Activated T-helper 17 cell treated with anti-CD3 and anti-CD28 coated beads, Interleukin-2, amount 50 U/mL, for 72 hours (primary cell): ENCODE data around the gene ZNF624. TPM values are rescaled to one million over a fixed set of nuclear protein-coding genes. Genes with fewer than 3 reads are reported as not detected.
A peak's percentile ranks its signal among the peaks of the same experiment; 100 is the strongest.
"Not testable (repeated sequence)": the region's sequence is repeated elsewhere in the genome, so short reads cannot be mapped to it uniquely, and the experiment has no call there.

Source experiments
- ATAC-seq: fragments of 150-1000 bp; cut with Tn5 transposase; replicated peaks from 2 replicates; pipeline ENCODE4 v1.10.0; 2021; ENCODE audit warnings: mild to moderate bottlenecking, moderate library complexity
- H3K27ac Mint-ChIP-seq: one replicate; pipeline ENCODE4 v1.8.0; 2022; ENCODE audit warnings: mixed read lengths
- H3K27me3 Mint-ChIP-seq: one replicate; pipeline ENCODE4 v1.8.0; 2022; ENCODE audit warnings: mixed read lengths
- H3K36me3 Mint-ChIP-seq: one replicate; pipeline ENCODE4 v1.8.0; 2022; ENCODE audit warnings: low read depth, mild to moderate bottlenecking, mixed read lengths
- H3K4me1 Mint-ChIP-seq: one replicate; pipeline ENCODE4 v1.8.0; 2022; ENCODE audit warnings: mixed read lengths
- H3K4me3 Mint-ChIP-seq: one replicate; pipeline ENCODE4 v1.8.0; 2022; ENCODE audit warnings: mild to moderate bottlenecking, mixed read lengths
- H3K9me3 Mint-ChIP-seq: one replicate; pipeline ENCODE4 v1.8.0; 2022; ENCODE audit warnings: mixed read lengths
- total RNA-seq, 2 donors: library from RNA; stranded (reverse); gene quantifications; one replicate each; pipeline ENCODE4 v1.2.3, GENCODE V29; 2022

ZNF624 gene
- 1 to 10 TPM; 3.4 to 6.2 TPM for total RNA-seq

DNA sequence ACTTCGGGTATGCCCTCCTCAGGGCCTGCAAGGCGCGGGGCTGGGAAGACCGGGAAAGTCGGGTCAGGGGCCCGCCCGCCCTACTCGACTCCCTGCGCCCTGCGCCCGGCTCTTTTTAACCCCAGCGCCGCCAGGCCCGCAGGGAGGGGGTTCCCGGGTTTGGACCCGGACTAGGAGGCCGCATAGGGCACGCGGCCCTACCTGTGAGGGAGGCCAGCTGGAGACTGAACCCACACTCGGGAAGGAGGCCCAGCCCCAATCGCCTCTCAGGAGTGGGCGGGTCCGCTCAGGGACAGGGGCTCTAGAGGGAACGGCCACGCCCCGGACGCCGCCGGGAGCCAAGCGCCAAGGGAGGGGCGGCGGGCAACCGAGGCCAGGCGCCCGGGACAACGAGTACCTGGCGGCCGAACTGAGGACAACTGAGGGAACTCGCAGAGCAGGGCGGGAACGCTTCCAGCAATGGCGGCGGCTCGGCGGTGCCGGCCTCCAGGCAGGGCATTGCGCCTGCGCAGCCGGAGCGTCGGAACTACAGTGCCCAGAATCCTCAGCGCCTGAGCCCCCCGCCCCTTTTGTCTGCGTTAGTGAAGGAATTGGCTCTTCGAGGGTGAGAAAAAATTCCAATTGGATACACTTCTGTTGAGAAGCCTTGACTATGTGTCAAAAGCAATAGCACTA is at the start of gene ZNF624:
ZNF624 (minus strand) TSS at position 484 of the 675 bp plus-strand sequence.
- Mint-ChIP-seq H3K27ac (peak within 1 kb of the TSS; percentile 73), H3K4me3 (peak within 1 kb of the TSS; percentile 83), H3K4me1 (peaks cover 8% of the 10 kb centered on the region), H3K9me3 (no peaks in the 10 kb centered on the region), H3K27me3 (no peaks in the 10 kb centered on the region), H3K36me3 (peaks cover 5% of the 10 kb centered on the region)
- ATAC-seq = peak; percentile 97

- not testable (repeated sequence) for ATAC-seq, H3K36me3 Mint-ChIP-seq, H3K9me3 Mint-ChIP-seq, H3K27me3 Mint-ChIP-seq, H3K4me3 Mint-ChIP-seq, H3K4me1 Mint-ChIP-seq, H3K27ac Mint-ChIP-seq
Measured at GRCh38 chr17:16697603-16698002, 44.0 kb upstream of the ZNF624 start.

DNA sequence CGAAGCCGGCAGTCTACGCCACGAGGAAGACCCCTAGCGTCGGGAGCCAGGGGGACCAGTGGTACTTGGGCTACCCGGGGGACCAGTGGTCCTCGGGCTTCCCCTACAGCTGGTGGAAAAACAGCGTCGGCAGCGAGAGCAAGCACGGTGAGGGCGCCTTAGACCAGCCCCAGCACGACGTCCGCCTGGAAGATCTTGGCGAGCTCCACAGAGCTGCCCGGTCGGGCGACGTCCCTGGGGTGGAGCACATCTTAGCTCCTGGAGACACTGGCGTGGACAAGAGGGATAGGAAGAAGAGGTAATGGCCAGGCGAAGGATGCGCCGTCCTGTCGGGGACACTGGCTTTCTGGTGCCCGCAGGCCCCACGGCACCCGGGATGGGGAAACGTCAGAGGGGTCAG is 36.8 kb upstream of the ZNF624 start:
- not testable (repeated sequence) for H3K36me3 Mint-ChIP-seq, H3K27ac Mint-ChIP-seq, H3K4me1 Mint-ChIP-seq, H3K9me3 Mint-ChIP-seq, H3K27me3 Mint-ChIP-seq, H3K4me3 Mint-ChIP-seq
- peak; percentile 29 for ATAC-seq

GRCh38 chr17:16689731-16690281 is 36.2 kb upstream of the ZNF624 start, which contains the start of gene CCDC144A:
Gene CCDC144A (plus strand): TSS chr17:16690241. CDS start chr17:16690401, 160 bp downstream.
- H3K36me3 Mint-ChIP-seq, H3K4me1 Mint-ChIP-seq, H3K27me3 Mint-ChIP-seq, H3K27ac Mint-ChIP-seq, H3K9me3 Mint-ChIP-seq, H3K4me3 Mint-ChIP-seq: not testable (repeated sequence)
- peak; percentile 87 for ATAC-seq

- ATAC-seq, H3K4me1 Mint-ChIP-seq: not testable (repeated sequence)
Measured at GRCh38 chr17:16687151-16687550, 33.5 kb upstream of the ZNF624 start.

GRCh38 chr17:16686019-16686418 is 32.4 kb upstream of the ZNF624 start:
- H3K9me3 Mint-ChIP-seq, H3K27ac Mint-ChIP-seq, H3K4me1 Mint-ChIP-seq, H3K4me3 Mint-ChIP-seq, H3K36me3 Mint-ChIP-seq, ATAC-seq: not testable (repeated sequence)
- peaks cover 24% of the 10 kb centered on the region for H3K27me3 Mint-ChIP-seq

More at GRCh38 chr17:16687151-16687550, 33.5 kb upstream of the ZNF624 start:
- not testable (repeated sequence) for H3K4me3 Mint-ChIP-seq, H3K27ac Mint-ChIP-seq, H3K36me3 Mint-ChIP-seq, H3K9me3 Mint-ChIP-seq
- H3K27me3 Mint-ChIP-seq = peaks cover 19% of the 10 kb centered on the region

GRCh38 chr17:16683290-16684138 is 29.9 kb upstream of the ZNF624 start:
- not testable (repeated sequence) for H3K9me3 Mint-ChIP-seq, ATAC-seq, H3K4me1 Mint-ChIP-seq, H3K36me3 Mint-ChIP-seq, H3K27ac Mint-ChIP-seq, H3K4me3 Mint-ChIP-seq
- H3K27me3 Mint-ChIP-seq = peaks cover 28% of the 10 kb centered on the region

DNA sequence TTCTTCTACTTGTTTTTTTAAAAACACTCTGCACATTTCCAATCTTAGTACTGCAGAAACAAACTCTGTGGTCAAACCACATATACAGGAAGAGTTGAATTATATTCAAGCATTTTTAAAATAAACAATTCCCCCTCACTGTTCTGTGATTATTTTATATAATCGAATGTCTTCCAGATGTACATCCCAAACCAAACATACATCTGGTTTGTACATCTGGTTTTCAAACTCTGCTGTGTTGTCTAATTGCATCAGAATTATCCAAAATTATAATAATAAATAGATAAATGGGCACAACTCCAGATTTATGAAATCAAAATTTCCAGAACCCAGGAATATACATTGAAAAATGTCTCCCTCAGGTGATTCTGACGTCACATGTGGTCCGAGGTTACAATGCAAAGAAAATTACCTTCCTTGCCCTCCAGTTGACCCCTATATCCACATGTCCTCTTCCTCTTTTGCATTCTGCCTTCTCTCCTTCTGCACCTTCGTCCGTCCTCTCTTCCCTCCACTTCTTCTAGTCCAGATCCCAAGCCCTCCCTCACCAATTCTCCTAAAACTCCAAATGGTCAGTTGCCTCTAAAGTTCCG is 23.1 kb upstream of the ZNF624 start:
- Mint-ChIP-seq H3K36me3 (no peaks in the 10 kb centered on the region), H3K9me3 (no peaks in the 10 kb centered on the region), H3K4me1 (no peaks in the 10 kb centered on the region), H3K4me3 (no peak overlapping the region), H3K27me3 (peaks cover 16% of the 10 kb centered on the region), H3K27ac (no peak overlapping the region)
- ATAC-seq = no peak

DNA sequence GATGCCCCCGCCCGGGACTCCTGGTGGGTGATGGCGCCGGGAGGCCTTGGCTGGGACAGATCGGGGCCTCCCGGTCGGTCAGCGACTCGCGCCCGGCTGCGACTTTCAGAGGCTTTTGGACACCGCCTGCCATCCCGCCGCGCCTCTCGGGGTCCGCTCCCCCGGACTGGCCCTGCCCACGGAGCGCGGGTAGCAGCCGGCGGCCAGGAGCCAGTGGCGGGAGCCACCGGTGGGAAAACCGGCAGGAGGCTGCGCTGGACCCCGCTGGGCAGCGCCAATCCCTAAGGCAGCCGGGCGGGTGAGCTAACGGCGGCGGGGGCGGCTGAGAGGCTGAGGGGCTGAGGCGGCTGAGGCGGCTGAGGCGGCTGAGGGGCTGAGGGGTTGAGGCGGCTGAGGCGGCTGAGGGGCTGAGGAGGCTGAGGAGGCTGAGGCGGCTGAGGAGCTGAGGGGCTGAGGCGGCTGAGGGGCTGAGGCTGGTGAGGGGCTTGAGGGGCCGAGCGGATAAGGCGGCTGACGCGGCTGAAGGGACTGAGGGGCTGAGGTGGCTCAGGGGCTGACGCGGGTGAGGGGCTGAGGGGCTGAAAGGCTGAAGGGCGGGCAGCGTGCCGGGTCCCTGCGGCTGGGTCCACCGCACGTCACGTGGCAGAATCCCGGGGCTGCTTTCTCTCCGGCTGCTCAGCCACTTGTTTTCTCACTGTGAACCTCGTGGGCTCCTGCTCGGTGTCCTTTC is 13.4 kb upstream of the ZNF624 start:
- H3K27me3 Mint-ChIP-seq = peaks cover 12% of the 10 kb centered on the region
- not testable (repeated sequence) for H3K36me3 Mint-ChIP-seq, H3K27ac Mint-ChIP-seq, H3K9me3 Mint-ChIP-seq, H3K4me1 Mint-ChIP-seq
- H3K4me3 Mint-ChIP-seq = peak overlapping the region; percentile 49
- peak; percentile 16 for ATAC-seq

DNA sequence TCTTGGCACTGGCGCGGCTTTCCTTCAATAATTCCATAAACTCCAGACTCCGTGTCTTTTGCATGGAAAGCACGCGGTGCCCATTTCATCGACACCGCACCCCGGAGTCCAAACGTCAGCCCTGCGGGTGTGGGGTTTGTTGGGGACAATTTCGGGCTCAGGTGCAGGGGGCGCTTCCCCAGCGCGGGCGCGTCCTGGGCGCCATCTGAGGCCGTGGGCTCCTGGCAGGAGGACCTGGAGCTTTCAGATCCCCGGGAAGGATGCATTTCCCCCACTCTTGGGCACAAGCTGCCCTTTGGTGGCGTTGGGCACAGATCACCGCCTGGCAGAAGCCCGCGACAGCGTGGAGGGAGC is 12.9 kb upstream of the ZNF624 start:
- not testable (repeated sequence) for H3K4me1 Mint-ChIP-seq, H3K9me3 Mint-ChIP-seq, H3K36me3 Mint-ChIP-seq, H3K4me3 Mint-ChIP-seq, H3K27ac Mint-ChIP-seq, ATAC-seq, H3K27me3 Mint-ChIP-seq

DNA sequence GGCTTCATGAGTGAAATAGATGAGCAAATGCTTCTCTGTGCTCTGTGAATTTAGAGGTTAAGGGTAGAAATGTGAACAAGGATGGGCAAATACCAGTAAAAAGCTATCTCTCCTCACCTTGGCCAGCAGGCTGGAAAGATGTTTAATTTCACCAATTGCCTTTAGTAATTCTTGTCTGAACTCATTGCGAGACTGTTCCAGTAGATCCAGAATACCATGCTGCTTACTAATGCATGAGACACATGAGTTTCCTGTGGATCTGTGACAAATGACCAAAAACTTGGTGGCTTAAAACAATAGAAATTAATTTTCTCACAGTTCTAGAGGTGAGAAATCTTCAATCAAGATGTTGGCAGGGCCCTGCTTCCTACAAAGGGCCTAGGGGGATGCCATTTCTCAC is 9.3 kb upstream of the ZNF624 start:
- Mint-ChIP-seq H3K27me3 (peaks cover 13% of the 10 kb centered on the region), H3K36me3 (no peaks in the 10 kb centered on the region), H3K4me1 (no peaks in the 10 kb centered on the region), H3K9me3 (no peaks in the 10 kb centered on the region), H3K4me3 (no peak overlapping the region), H3K27ac (no peak overlapping the region)
- no peak for ATAC-seq

- no peak overlapping the region for H3K27ac Mint-ChIP-seq
- H3K27me3 Mint-ChIP-seq = peaks cover 13% of the 10 kb centered on the region
- H3K36me3 Mint-ChIP-seq = no peaks in the 10 kb centered on the region
- no peaks in the 10 kb centered on the region for H3K4me1 Mint-ChIP-seq
- no peak overlapping the region for H3K4me3 Mint-ChIP-seq
- H3K9me3 Mint-ChIP-seq = no peaks in the 10 kb centered on the region
- no peak for ATAC-seq
Measured at GRCh38 chr17:16661217-16661616, 7.6 kb upstream of the ZNF624 start.

- ATAC-seq = no peak
- Mint-ChIP-seq H3K4me3 (peak overlapping the region; percentile 83), H3K9me3 (no peaks in the 10 kb centered on the region), H3K27ac (peak overlapping the region; percentile 73), H3K27me3 (no peaks in the 10 kb centered on the region), H3K36me3 (peaks cover 11% of the 10 kb centered on the region), H3K4me1 (peaks cover 8% of the 10 kb centered on the region)
Measured at GRCh38 chr17:16652847-16653366, 743 bp downstream of the ZNF624 start.

DNA sequence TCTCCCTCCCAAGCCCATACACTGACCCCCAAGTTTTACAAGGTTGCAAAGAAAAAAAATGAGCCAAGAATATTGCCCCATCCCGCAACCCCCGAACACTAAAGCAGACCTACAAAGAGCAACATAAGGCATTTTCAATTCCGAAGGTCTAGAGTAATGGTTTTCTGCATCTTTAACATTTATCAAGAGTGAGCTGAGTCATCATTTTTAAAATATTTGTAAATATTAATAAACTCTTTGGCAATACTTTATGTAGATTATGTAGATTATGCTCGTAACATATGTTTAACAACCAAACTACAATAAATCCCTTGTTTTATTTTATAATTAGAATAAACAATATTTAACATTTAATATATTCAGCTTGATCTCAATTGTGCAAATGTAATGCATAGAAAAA is 1.4 kb downstream of the ZNF624 start:
- Mint-ChIP-seq H3K27me3 (no peaks in the 10 kb centered on the region), H3K27ac (no peak overlapping the region), H3K4me1 (peaks cover 8% of the 10 kb centered on the region), H3K36me3 (peaks cover 18% of the 10 kb centered on the region), H3K4me3 (peak overlapping the region; percentile 83), H3K9me3 (no peaks in the 10 kb centered on the region)
- ATAC-seq = no peak
